Testis (tissue), 3 donors: ENCODE data around the gene NUP50. TPM values are rescaled to one million over a fixed set of nuclear protein-coding genes. Genes with fewer than 3 reads are reported as not detected.
A peak's percentile ranks its signal among the peaks of the same experiment; 100 is the strongest.

Source experiments
- DNase-seq: peaks from one replicate; pipeline ENCODE4 v3.0.0-alpha.2; 2019
- H3K27ac ChIP-seq, 2 donors: fragments of 200-600 bp; sonication (generic); one replicate each; pipeline ENCODE4 v1.5.1; 2019
- H3K27me3 ChIP-seq: fragments of 200-600 bp; sonication (generic); one replicate; pipeline ENCODE4 v1.5.1; 2019
- H3K36me3 ChIP-seq: fragments of 200-600 bp; sonication (generic); one replicate; pipeline ENCODE4 v1.5.1; 2017; ENCODE audit warnings: low read depth; ENCODE audit errors: missing control alignments
- H3K4me1 ChIP-seq: fragments of 200-600 bp; sonication (generic); one replicate; pipeline ENCODE4 v1.5.1; 2019
- H3K4me3 ChIP-seq, 2 donors: fragments of 200-600 bp; sonication (generic); one replicate each; pipeline ENCODE4 v1.5.1; 2017 to 2019
- H3K9me3 ChIP-seq: fragments of 200-600 bp; sonication (generic); one replicate; pipeline ENCODE4 v1.5.1; 2017
- POLR2A ChIP-seq: fragments of 450-650 bp; IDR thresholded peaks from one replicate; pipeline ENCODE4 v1.6.1; 2017; ENCODE audit warnings: antibody characterized with exemption, mild to moderate bottlenecking, moderate library complexity
- WGBS, 2 donors: methylation state at CpG; one replicate each; pipeline ENCODE4 v1.1.5; 2018; 5-methylcytosine and 5-hydroxymethylcytosine counted together
- intact Hi-C: fragments of 100-400 bp; cut with DNase I; formaldehyde crosslinking; loops from one replicate; pipeline ENCODE4 v1.15.1; 2023; ENCODE audit warnings: low total_unique reads
- polyA plus RNA-seq: library from polyadenylated mRNA; stranded (reverse); fragments of 350-450 nt; fragmentation: Illumina TruSeq; extraction: RNeasy Lipid Tissue Mini Kit (QIAGEN cat#74804); gene quantifications from one replicate; pipeline ENCODE4 v1.2.3, GENCODE V29; 2014; ENCODE audit warnings: low read depth, low replicate concordance; ENCODE audit not compliant: insufficient read depth
- total RNA-seq, 2 donors: library from RNA; depleted of rRNA; stranded (reverse); fragments of >200 nt; gene quantifications; one replicate each; pipeline ENCODE4 v1.2.3, GENCODE V29; 2016
- TF ChIP-seq, protein P1 (sequence below), 3 experiments: fragments of 450-650 bp in 2 of 3; fragments of 200-600 bp in 1 of 3; sonication (generic) in 1 of 3; IDR thresholded peaks; one replicate each; pipeline ENCODE4 v1.5.1; 2016 to 2019; ENCODE audit warnings: antibody characterized with exemption in 3 of 3, mild to moderate bottlenecking in 2 of 3, moderate library complexity in 1 of 3

NUP50 gene
- total and polyA plus RNA-seq, 3 donors from 2014 or later: 66.2 to 120 (median 119) TPM

- no peaks in the 10 kb centered on the region for H3K9me3 ChIP-seq
- H3K36me3 ChIP-seq: no peaks in the 10 kb centered on the region
- no peak for DNase-seq
- H3K4me3 ChIP-seq: peak overlapping the region; percentile 93 to 96
- intact Hi-C loops: no loop called here
- H3K4me1 ChIP-seq: peaks cover 10% of the 10 kb centered on the region
- TF ChIP-seq, protein P1, sequence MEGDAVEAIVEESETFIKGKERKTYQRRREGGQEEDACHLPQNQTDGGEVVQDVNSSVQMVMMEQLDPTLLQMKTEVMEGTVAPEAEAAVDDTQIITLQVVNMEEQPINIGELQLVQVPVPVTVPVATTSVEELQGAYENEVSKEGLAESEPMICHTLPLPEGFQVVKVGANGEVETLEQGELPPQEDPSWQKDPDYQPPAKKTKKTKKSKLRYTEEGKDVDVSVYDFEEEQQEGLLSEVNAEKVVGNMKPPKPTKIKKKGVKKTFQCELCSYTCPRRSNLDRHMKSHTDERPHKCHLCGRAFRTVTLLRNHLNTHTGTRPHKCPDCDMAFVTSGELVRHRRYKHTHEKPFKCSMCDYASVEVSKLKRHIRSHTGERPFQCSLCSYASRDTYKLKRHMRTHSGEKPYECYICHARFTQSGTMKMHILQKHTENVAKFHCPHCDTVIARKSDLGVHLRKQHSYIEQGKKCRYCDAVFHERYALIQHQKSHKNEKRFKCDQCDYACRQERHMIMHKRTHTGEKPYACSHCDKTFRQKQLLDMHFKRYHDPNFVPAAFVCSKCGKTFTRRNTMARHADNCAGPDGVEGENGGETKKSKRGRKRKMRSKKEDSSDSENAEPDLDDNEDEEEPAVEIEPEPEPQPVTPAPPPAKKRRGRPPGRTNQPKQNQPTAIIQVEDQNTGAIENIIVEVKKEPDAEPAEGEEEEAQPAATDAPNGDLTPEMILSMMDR (IDR thresholded peaks at IDR 0.05): no peak
- no peak for TF ChIP-seq POLR2A
- no peaks in the 10 kb centered on the region for H3K27me3 ChIP-seq
- H3K27ac ChIP-seq: peak overlapping the region; percentile 92 to 93
- 1 to 2% methylated on average over 21 to 34 of the region's 59 CpGs for WGBS, 2 donors
Measured at GRCh38 chr22:45164270-45165088, 754 bp downstream of the NUP50 start.

- 75 to 88% methylated on average over 5 of the region's 5 CpGs for WGBS, 2 donors
- intact Hi-C loops: no loop called here
Measured at GRCh38 chr22:45166932-45167331, 3.2 kb downstream of the NUP50 start.

DNA sequence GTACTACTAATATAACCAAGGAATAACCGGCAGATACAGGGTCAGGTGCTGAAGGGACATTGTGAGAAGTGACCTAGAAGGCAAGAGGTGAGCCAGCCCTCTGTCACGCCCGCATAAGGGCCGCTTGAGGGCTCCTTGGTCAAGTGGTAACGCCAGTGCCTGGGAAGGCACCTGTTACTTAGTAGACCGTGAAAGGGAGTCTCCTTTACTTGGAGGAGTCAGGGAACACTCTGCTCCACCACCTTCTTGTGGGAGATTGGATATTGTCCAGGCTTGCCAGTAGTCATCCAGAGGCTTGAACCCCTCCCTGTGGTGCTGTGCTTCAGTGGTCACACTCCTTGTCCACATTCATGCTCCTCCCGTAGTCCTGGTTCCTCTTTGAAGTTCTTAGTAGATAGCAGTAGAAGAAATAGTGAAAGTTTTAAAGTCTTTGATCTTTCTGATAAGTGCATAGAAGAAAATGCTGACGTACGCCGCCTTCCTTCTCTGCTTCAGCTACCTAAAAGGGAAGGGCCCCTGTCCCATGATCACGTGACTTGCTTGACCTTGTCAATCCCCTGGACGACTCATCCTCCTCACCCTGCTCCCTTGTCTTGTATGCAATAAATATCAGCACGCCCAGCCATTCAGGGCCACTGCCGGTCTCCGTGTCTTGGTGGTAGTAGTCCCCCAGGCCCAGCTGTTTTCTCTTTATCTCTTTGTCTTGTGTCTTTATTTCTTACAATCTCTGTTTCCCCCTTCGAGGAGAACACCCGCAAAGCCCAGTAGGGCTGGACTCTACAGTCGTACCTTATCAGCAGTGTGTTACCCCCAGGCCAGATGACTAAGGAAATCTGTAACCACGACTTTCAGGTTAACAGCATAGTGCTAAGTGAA, 6.1 kb downstream of the NUP50 start:
- Histone ChIP-seq H3K4me3 (no peak overlapping the region), H3K36me3 (no peaks in the 10 kb centered on the region), H3K9me3 (no peaks in the 10 kb centered on the region), H3K27me3 (no peaks in the 10 kb centered on the region), H3K4me1 (no peaks in the 10 kb centered on the region), H3K27ac (peak overlapping the region in 1 of 2 donors; percentile 41)
- intact Hi-C loops: no loop called here
- WGBS, 2 donors: 61 to 70% methylated on average over 19 of the region's 19 CpGs
- no peak for TF ChIP-seq POLR2A
- TF ChIP-seq, protein P1 (IDR thresholded peaks at IDR 0.05): no peak
- peak; percentile 81 for DNase-seq

More at GRCh38 chr22:45166932-45167331, 3.2 kb downstream of the NUP50 start:
- Histone ChIP-seq H3K27me3 (no peaks in the 10 kb centered on the region), H3K4me3 (no peak overlapping the region), H3K36me3 (no peaks in the 10 kb centered on the region), H3K9me3 (no peaks in the 10 kb centered on the region), H3K4me1 (peaks cover 4% of the 10 kb centered on the region), H3K27ac (no peak overlapping the region)
- no peak for TF ChIP-seq POLR2A
- TF ChIP-seq, protein P1 (IDR thresholded peaks at IDR 0.05): no peak
- DNase-seq: no peak

GRCh38 chr22:45171830-45172229, 8.1 kb downstream of the NUP50 start:
- no peak overlapping the region for H3K27ac ChIP-seq
- H3K4me1 ChIP-seq: no peaks in the 10 kb centered on the region
- TF ChIP-seq, protein P1 (IDR thresholded peaks at IDR 0.05): no peak
- no peak for TF ChIP-seq POLR2A
- H3K27me3 ChIP-seq: no peaks in the 10 kb centered on the region
- no peaks in the 10 kb centered on the region for H3K36me3 ChIP-seq
- no peak for DNase-seq
- H3K9me3 ChIP-seq: no peaks in the 10 kb centered on the region
- 81 to 86% methylated on average over 6 of the region's 6 CpGs for WGBS, 2 donors
- intact Hi-C loops: no loop called here
- no peak overlapping the region for H3K4me3 ChIP-seq
